Ishikawa (cell line): Measurements from ENCODE around the gene P3H2.

Experiments used
- CEBPB ChIP-seq: IDR thresholded peaks from 2 replicates; pipeline ENCODE4 v1.6.1; 2012
- EGR1 ChIP-seq: IDR thresholded peaks from 2 replicates; pipeline ENCODE4 v1.6.1; 2012
- EP300 ChIP-seq: IDR thresholded peaks from 2 replicates; pipeline ENCODE4 v1.6.1; 2012; ENCODE audit warnings: borderline replicate concordance
- TCF12 ChIP-seq: IDR thresholded peaks from 2 replicates; pipeline ENCODE4 v1.6.1; 2012; ENCODE audit warnings: low read depth
- ZBTB7A ChIP-seq: IDR thresholded peaks from 2 replicates; pipeline ENCODE4 v1.6.1; 2012; ENCODE audit warnings: low read depth
- TF ChIP-seq, protein P1 (sequence below): IDR thresholded peaks from 2 replicates; pipeline ENCODE4 v1.6.1; 2012

DNA sequence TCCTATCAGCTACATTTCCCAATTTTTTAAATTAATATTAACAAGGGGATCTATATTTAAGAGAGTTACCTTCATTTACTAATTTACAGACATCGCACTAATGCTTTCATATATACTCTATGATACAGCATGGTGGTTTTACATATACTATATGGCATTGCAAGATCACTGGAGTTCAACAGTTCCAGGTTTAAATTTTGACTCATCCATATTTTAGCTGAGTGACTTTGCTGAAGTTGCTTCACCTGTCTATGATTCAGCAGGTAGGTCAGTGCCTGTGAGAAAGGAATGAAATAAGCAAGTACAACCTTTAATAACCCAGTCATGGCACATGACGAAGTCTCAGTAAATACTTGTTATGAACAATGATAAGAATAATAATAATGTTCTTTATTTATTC is 211.1 kb downstream of the P3H2 start:
- TF ChIP-seq EGR1 (no peak), CEBPB (no peak), EP300 (no peak), TCF12 (no peak), ZBTB7A (no peak)
- TF ChIP-seq, protein P1, sequence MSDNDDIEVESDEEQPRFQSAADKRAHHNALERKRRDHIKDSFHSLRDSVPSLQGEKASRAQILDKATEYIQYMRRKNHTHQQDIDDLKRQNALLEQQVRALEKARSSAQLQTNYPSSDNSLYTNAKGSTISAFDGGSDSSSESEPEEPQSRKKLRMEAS: no peak
